Smooth muscle cell (in vitro differentiated cells): Measurements from ENCODE around the gene ENAH. TPM values are rescaled to one million over a fixed set of nuclear protein-coding genes. Genes with fewer than 3 reads are reported as not detected.

Experiments
- DNase-seq: peaks from one replicate; lab custom pipeline; 2025; ENCODE audit not compliant: unreplicated experiment; lab: John Stamatoyannopoulos, UW
- H2AFZ ChIP-seq: fragments of 200-600 bp; sonication (generic); 2 replicates; pipeline ENCODE4 v1.6.0; 2016; ENCODE audit warnings: antibody characterized with exemption, low read depth, mild to moderate bottlenecking
- H3F3A ChIP-seq: fragments of 200-600 bp; sonication (generic); 2 replicates; pipeline ENCODE4 v1.6.0; 2017; ENCODE audit warnings: antibody characterized with exemption, low read depth
- H3K27ac ChIP-seq: fragments of 200-600 bp; sonication (generic); 2 replicates; pipeline ENCODE4 v1.5.1; 2016; ENCODE audit warnings: low read depth, mild to moderate bottlenecking
- H3K27me3 ChIP-seq: fragments of 200-600 bp; sonication (generic); 2 replicates; pipeline ENCODE4 v1.6.1; 2016; ENCODE audit warnings: low read depth, mild to moderate bottlenecking
- H3K36me3 ChIP-seq: fragments of 200-600 bp; sonication (generic); 2 replicates; pipeline ENCODE4 v1.5.1; 2016; ENCODE audit warnings: low read depth
- H3K4me1 ChIP-seq: fragments of 200-600 bp; sonication (generic); 2 replicates; pipeline ENCODE4 v1.5.1; 2016; ENCODE audit warnings: low read depth
- H3K4me2 ChIP-seq: fragments of 200-600 bp; sonication (generic); 2 replicates; pipeline ENCODE4 v1.6.0; 2016; ENCODE audit warnings: mild to moderate bottlenecking
- H3K4me3 ChIP-seq: fragments of 200-600 bp; sonication (generic); 2 replicates; pipeline ENCODE4 v1.5.1; 2016; ENCODE audit warnings: mild to moderate bottlenecking
- H3K79me2 ChIP-seq: fragments of 200-600 bp; sonication (generic); 2 replicates; pipeline ENCODE4 v1.6.0; 2016; ENCODE audit warnings: low read depth, mild to moderate bottlenecking
- H3K9ac ChIP-seq: fragments of 200-600 bp; sonication (generic); 2 replicates; pipeline ENCODE4 v1.6.0; 2016; ENCODE audit warnings: low read depth
- H3K9me3 ChIP-seq: fragments of 200-600 bp; sonication (generic); replicated peaks from 2 replicates; pipeline ENCODE4 v1.5.1; 2016; ENCODE audit warnings: low read depth
- H4K20me1 ChIP-seq: fragments of 200-600 bp; sonication (generic); 2 replicates; pipeline ENCODE4 v1.6.0; 2016; ENCODE audit warnings: low read depth
- CTCF ChIP-seq: fragments of 200-600 bp; sonication (generic); IDR thresholded peaks from 2 replicates; pipeline ENCODE4 v1.5.1; 2017; ENCODE audit warnings: borderline replicate concordance, mild to moderate bottlenecking, antibody characterized with exemption; ENCODE audit not compliant: insufficient read depth, poor library complexity, severe bottlenecking
- WGBS: methylation state at CpG from one replicate; pipeline ENCODE4 v1.1.7; 2016; ENCODE audit warnings: low lambda C conversion rate; 5-methylcytosine and 5-hydroxymethylcytosine counted together
- polyA plus RNA-seq: library from polyadenylated mRNA; unstranded; fragments of >200 nt; fragmentation: Nextera tagmentation; extraction: Ambion mirVana; gene quantifications from 2 replicates; pipeline ENCODE4 v1.2.1, GENCODE V29; 2016
- total RNA-seq: library from RNA; depleted of rRNA; stranded (reverse); fragments of >200 nt; gene quantifications from 2 replicates; pipeline ENCODE4 v1.2.3, GENCODE V29; 2014

Gene ENAH
- total and polyA plus RNA-seq, 2 experiments from 2014 or later = 39.3 to 147 TPM

GRCh38 chr1:225608014-225608796 is 44.7 kb downstream of the ENAH start:
- DNase-seq = no peak
- Histone ChIP-seq H3K4me3 (no peak overlapping the region), H3F3A (peaks cover 37% of the 10 kb centered on the region), H3K27me3 (no peaks in the 10 kb centered on the region), H3K79me2 (peaks cover 98% of the 10 kb centered on the region), H3K4me1 (peaks cover 43% of the 10 kb centered on the region), H3K4me2 (peak overlapping the region; percentile 42), H4K20me1 (peaks cover 99% of the 10 kb centered on the region), H3K9ac (no peak overlapping the region), H3K9me3 (no peaks in the 10 kb centered on the region), H2AFZ (no peak overlapping the region), H3K27ac (peak overlapping the region; percentile 52), H3K36me3 (no peaks in the 10 kb centered on the region)
- TF ChIP-seq CTCF = no peak
- 76% methylated on average over 14 of the region's 14 CpGs for WGBS

GRCh38 chr1:225607355-225607754 is 45.6 kb downstream of the ENAH start:
- no peak overlapping the region for H2AFZ ChIP-seq
- peak overlapping the region; percentile 29 for H3K9ac ChIP-seq
- H3K36me3 ChIP-seq = no peaks in the 10 kb centered on the region
- H3K27me3 ChIP-seq = no peaks in the 10 kb centered on the region
- peaks cover 34% of the 10 kb centered on the region for H3F3A ChIP-seq
- peak overlapping the region; percentile 52 for H3K27ac ChIP-seq
- H3K4me1 ChIP-seq = peaks cover 47% of the 10 kb centered on the region
- peaks cover 100% of the 10 kb centered on the region for H4K20me1 ChIP-seq
- peak overlapping the region; percentile 42 for H3K4me2 ChIP-seq
- no peak for TF ChIP-seq CTCF
- WGBS = 51% methylated on average over 3 of the region's 3 CpGs
- H3K79me2 ChIP-seq = peaks cover 98% of the 10 kb centered on the region
- DNase-seq = no peak
- H3K4me3 ChIP-seq = no peak overlapping the region
- no peaks in the 10 kb centered on the region for H3K9me3 ChIP-seq

- DNase-seq = no peak
- H3K27ac ChIP-seq = peak overlapping the region; percentile 64
These were observed 49.2 kb downstream of the ENAH start for GRCh38 chr1:225603538-225604354.

More at GRCh38 chr1:225603538-225604354, 49.2 kb downstream of the ENAH start:
- H2AFZ ChIP-seq = no peak overlapping the region
- peaks cover 32% of the 10 kb centered on the region for H3K4me1 ChIP-seq
- no peaks in the 10 kb centered on the region for H3K27me3 ChIP-seq
- H3K9ac ChIP-seq = no peak overlapping the region
- no peaks in the 10 kb centered on the region for H3K9me3 ChIP-seq
- peak overlapping the region; percentile 69 for H3K4me2 ChIP-seq
- peaks cover 97% of the 10 kb centered on the region for H4K20me1 ChIP-seq
- H3K79me2 ChIP-seq = peaks cover 98% of the 10 kb centered on the region
- peaks cover 28% of the 10 kb centered on the region for H3F3A ChIP-seq
- no peaks in the 10 kb centered on the region for H3K36me3 ChIP-seq
- TF ChIP-seq CTCF = no peak
- H3K4me3 ChIP-seq = peak overlapping the region; percentile 1
